SHP77 treated with DMSO at 0.1 percent for 48 hours (cell line): ENCODE data around the gene MPP1.

ENCODE experiments used
- DNase-seq: peaks from one replicate; lab custom pipeline; 2025; lab: John Stamatoyannopoulos, UW

The MPP1 gene

GRCh38 chrX:154812341-154813101 lies 7.2 kb upstream of the MPP1 start:
- DNase-seq = no peak

DNA sequence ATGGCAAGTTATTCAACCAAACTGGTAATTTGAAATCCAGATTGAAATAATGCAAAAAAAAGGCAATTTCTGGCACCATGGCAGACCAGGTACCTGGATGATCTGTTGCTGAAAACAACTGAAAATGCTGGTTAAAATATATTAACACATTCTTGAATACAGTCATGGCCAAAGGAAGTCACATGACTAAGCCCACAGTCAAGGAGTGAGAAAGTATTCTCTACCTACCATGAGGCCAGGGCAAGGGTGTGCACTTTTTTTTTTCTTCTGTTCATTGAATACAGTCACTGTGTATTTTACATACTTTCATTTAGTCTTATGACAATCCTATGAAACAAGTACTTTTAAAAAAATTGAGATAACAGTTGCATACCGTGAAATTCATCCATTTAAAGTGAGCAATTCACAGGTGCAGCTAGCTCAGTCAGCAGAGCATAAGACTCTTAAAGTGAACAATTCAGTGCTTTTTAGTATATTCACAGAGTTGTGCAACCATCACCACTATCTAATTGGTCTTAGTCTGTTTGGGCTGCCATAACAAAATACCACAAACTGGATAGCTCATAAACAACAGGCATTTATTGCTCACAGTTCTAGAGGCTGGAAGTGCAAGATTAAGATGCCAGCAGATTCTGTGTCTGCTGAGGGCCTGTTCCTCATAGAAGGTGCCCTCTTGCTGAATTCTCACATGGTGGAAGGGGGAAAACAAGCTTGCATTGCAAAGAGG lies 4.8 kb upstream of the MPP1 start:
- no peak for DNase-seq

- DNase-seq = no peak
Measured at GRCh38 chrX:154806837-154807501, 1.7 kb upstream of the MPP1 start.

DNA sequence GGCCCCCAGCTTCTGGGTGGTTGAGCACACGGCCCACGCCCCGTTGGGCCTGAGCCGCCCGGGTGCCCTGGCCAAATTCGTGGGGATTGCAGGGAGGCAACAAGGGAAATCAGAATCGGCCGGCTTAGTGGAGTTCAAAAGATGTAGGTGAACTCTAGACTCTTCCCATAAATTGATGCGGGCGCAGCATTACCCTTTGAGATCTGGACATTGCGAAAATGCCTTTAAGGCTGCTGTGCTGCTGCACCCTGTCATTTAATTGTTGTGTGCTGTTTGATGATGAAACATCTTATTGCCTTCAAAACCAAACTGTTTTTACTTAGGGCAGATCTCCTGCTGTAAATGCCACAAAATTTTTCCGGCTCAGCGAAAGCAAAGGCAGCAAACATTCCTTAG lies 409 bp upstream of the MPP1 start:
- DNase-seq = no peak

- DNase-seq = no peak
Measured at GRCh38 chrX:154804261-154804956, 876 bp downstream of the MPP1 start.

GRCh38 chrX:154802947-154803346 lies 2.3 kb downstream of the MPP1 start:
- DNase-seq = no peak

DNA sequence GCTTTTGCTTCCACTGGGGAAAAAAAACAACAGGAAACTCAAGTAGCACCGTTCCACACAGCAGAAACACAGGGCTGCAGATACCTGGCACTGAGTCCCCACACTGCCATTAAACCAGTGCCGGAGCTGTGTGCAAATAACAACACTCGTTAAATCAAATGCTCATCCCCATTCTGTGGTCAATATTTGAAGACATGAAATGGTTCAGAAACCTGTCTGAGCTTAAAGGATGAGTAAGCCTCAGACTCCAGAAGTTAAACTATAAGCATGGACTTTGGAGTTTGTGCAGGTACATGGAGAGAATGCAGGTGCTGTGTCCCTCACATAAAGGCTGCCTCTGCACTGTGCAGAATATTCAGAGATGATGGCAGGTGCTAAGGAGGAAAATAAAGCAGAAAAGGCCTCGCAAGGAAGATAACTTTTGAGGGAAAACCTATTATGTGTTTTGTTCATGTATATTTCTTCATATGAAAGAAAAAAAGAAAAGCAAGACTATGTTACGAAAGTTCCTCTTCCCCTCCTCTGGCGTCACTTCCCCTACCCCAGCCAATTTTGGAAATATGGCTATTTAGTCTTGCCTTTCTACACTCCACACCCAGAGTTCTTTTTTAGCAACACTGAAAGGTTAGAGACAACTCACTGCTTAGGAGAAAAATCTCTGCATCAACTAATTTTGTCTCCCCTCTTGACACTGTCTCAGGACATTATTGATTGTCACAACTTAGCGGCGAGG lies 4.6 kb downstream of the MPP1 start:
- DNase-seq = no peak

DNA sequence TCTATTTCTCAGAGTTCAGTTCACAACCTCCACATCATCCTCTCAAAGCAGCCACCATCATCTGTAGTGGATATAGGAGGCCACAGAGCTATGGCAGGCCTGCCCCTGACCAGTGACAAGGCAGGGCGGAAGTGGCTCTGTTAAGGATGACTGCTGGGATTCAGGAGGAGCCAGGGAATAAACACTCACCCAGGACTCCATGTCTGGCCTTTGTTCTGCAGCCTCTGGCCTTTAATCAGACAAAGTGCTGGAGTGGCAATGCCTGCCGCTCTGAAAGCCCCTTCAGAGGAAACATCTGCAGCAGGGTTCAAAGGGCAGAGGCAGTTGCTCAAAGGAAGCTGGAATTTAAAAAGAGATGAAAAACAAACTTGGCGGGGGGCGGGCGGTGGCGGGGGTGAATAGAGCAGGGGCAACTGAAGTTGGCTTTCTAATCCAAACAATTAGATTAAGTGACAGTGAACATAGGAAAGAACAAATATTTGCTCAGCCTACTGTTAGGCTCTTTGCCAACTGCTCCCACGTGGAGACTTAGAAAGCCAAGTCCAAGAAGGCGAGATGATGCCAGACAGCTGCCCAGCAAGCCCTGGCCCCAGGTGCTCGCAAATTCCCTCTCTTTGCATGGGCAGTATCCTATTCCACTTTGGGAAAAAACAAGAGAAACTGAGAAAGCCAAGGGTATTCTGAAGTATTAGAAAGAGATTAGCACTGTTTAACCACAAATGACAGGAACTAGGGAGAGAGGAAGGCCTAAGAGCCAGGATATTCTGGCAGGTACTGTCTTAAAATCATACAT lies 5.5 kb downstream of the MPP1 start:
- peak; percentile 93 for DNase-seq

- DNase-seq = no peak
Measured at GRCh38 chrX:154797006-154797405, 8.3 kb downstream of the MPP1 start.

DNA sequence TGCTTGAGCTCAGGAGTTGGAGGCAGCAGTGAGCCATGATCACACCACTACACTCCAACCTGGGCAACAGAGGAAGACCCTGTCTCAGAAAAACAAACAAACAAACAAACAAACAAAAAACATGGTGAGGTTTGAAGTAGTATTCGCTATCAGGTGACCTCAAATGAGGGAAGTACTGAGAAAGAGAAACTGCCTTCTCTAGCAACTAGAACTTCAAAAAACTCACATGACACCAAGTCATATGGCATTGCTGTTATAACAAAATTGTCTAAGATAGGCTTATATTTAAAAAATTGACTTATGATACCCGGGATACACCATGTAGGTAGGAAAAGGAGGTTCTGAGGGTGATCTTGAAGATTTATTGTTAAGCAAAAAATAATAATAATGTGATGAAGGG lies 10.3 kb downstream of the MPP1 start:
- no peak for DNase-seq

DNA sequence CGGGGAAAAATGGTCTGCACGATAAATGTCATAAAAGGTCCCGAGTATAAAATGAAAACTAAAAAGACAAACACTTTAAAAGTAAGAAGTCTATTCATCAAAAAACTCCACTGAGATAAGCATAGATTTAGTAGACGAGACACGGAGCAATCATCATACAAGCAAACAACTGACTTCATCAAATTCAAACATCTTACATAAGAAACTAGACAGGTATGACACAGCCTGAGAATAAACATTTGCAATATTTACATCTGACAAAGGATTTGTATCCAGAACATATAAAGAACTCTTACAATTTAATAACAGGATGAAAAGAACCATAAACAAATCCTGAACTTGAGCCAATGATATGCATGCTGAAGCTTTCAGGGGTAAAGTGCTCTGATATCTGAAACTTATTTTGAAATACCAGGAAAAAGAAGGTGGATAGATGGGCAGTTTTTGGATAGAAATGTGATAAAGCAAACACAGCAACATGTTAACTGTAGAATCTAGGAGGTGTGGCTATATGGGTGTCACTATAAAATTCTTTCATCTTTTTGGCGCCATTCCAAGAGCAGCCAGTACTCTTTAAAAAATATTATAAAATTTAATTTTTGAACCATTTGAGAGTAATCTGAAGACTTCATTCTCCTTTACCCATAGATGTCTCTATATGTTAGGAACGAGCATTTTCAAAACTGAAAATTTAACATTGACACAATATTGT lies 12.0 kb downstream of the MPP1 start:
- DNase-seq = no peak

- no peak for DNase-seq
Measured at GRCh38 chrX:154791939-154792338, 13.3 kb downstream of the MPP1 start.

DNA sequence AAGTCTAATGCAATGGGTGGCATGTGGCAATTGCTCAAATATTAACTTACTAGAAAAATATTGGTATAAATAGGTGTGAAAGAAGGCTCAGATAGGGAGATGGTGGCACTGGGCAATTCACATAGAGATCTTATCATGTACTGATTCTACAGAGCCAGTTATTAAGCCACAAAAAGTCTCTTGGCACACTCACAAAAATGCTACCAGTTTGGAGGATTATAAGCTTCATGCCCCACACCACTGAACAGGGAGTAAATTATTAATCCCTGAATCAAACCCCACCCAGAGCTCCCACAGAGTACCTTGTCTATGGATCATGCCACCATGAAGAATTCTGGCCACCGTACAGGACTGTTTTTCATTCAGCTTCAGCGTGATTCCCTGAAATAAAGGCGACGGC lies 13.8 kb downstream of the MPP1 start:
- DNase-seq = no peak

DNA sequence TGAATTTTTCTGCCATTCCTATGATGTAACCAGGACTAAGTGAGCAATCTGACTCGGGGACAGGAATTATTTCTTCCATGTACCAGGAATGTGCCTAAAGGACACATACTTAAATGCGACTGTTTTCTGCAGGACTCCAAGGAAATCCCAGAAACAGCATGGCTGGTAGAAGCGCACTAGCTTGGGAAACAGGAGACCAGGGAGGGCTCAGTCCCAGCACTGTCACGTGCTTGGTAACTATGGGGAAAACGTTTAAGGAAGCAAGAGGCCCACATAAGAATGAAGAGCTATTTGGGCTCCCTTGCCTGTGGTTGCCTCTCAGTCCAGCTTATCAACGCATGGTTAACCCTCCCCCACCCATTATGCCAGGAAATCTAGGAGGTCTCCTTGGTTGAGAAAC lies 19.6 kb downstream of the MPP1 start:
- no peak for DNase-seq

DNA sequence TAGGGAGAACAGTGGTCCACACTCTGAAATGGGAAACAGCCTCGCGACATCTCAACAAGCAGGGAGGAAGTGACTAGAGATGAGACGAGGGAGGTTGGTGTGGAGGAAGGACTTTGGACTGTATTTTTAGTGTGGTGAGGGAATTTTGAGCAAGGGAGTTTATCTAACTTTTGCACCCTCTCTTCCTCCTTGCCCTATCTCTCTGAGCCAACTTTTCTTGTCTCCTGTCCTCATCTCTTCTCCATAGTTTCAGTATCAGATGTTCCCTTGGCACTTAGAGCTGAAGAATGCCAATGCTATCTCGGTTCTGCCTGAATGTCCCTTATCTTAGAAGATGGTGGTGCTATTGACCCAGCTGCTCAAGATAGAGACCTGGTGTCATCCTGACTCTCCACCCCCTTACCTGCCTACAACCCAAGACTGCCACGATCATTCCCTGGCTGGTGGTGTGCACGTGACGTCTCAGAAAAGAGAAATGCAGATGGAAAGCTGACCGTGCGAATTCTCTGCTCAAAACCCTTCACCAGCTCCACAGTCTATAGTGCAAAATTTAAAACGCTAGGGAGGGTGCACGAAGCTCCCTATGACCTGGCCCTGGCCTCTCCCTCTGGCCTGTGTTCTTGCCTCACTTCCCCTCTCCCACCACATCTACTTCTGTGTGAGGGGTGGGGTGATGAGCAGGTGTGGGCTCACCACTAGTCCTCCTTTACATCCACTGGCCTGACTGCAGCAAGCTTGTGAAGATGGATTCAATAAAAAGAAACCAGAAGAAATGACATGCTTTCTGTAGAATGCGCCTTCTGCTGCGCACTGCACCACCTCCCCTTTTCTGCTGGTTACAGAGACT lies 20.9 kb downstream of the MPP1 start:
- DNase-seq = no peak

DNA sequence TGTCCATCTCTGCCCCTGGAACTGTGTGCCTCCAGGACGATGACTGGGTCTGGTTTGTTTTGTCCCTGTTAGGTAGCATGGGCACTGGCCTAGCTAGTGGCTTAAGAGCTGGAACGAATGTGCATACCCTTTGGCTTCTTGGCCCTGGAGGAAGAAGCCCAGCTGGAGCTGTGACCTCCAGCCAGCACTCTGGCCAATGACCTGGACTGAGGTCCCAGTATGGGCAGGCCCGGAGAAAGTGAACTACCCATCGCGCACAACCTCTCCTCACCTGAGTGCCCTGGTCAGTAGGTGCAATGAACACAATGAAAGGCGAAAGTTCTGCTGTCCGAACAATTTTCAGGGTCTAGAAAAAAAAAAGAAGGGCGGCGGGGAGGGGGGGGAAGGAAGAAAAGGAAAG lies 24.3 kb downstream of the MPP1 start:
- no peak for DNase-seq

DNA sequence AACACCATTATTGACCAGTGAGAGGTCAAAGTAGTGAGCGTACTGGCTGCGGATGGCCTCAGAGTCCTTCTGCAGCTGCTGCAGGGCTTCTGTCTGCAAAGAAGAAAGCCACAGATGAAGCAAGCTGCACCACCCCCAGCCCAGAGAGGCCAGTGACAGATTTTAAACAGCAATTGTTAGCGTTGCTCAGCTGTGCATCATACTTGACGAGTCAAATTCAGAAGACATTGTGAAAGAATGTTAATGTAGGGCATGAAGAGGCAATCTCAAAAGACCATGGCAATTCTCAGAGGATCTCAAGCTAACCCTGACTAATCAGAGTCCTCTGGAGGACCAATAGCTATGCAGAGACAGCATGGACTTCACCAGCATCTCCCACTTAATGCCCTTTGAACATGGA lies 26.0 kb downstream of the MPP1 start:
- no peak for DNase-seq

- DNase-seq = no peak
Measured at GRCh38 chrX:154776753-154777152, 28.5 kb downstream of the MPP1 start.
